Thoracic aorta (tissue), 2 donors: ENCODE data around the gene CERCAM. TPM values are rescaled to one million over a fixed set of nuclear protein-coding genes. Genes with fewer than 3 reads are reported as not detected.

ENCODE experiments used
- ATAC-seq: fragments of 150-250 bp; one replicate; pipeline ENCODE4 v1.8.0; 2017; ENCODE audit warnings: low read depth; ENCODE audit not compliant: insufficient number of reproducible peaks, low FRiP score
- DNase-seq: peaks from one replicate; pipeline ENCODE4 v3.0.0-alpha.2; 2020; ENCODE audit warnings: low spot score
- H3K27ac ChIP-seq, 2 donors: fragments of 200-600 bp; sonication (generic); 1 replicate in 1 of 2; 2 replicates in 1 of 2; pipeline ENCODE4 v1.5.1; 2016; ENCODE audit warnings: mild to moderate bottlenecking in 2 of 2, moderate library complexity in 2 of 2
- H3K27me3 ChIP-seq: fragments of 200-600 bp; sonication (generic); replicated peaks from 2 replicates; pipeline ENCODE4 v1.6.0; 2016; ENCODE audit warnings: mild to moderate bottlenecking; ENCODE audit not compliant: insufficient read depth
- H3K36me3 ChIP-seq: fragments of 200-600 bp; sonication (generic); one replicate; pipeline ENCODE4 v1.5.1; 2016
- H3K4me1 ChIP-seq, 2 donors: fragments of 200-600 bp; sonication (generic); 1 replicate in 1 of 2; 2 replicates in 1 of 2; pipeline versions ENCODE4 v1.5.1 to v1.6.0; 2016; ENCODE audit warnings: low read depth in 2 of 2, mild to moderate bottlenecking in 1 of 2; ENCODE audit not compliant: control insufficient read depth in 1 of 2
- H3K4me3 ChIP-seq: fragments of 200-600 bp; sonication (generic); 2 replicates; pipeline ENCODE4 v1.5.1; 2016; ENCODE audit warnings: mild to moderate bottlenecking
- H3K9me3 ChIP-seq: fragments of 200-600 bp; sonication (generic); 2 replicates; pipeline ENCODE4 v1.5.1; 2016
- CTCF ChIP-seq: fragments of 200-600 bp; sonication (generic); IDR thresholded peaks from one replicate; pipeline ENCODE4 v1.5.1; 2019; ENCODE audit warnings: antibody characterized with exemption
- total RNA-seq, 2 donors: library from RNA; depleted of rRNA; stranded (reverse); fragments of >200 nt; gene quantifications; one replicate each; pipeline versions ENCODE4 v1.1.0 to v1.2.3, GENCODE V29; 2016

The CERCAM gene
- 100 to 1,000 TPM in 1 of 2 donors, 10 to 100 TPM in 1; 51.8 to 120 TPM for total RNA-seq

DNA sequence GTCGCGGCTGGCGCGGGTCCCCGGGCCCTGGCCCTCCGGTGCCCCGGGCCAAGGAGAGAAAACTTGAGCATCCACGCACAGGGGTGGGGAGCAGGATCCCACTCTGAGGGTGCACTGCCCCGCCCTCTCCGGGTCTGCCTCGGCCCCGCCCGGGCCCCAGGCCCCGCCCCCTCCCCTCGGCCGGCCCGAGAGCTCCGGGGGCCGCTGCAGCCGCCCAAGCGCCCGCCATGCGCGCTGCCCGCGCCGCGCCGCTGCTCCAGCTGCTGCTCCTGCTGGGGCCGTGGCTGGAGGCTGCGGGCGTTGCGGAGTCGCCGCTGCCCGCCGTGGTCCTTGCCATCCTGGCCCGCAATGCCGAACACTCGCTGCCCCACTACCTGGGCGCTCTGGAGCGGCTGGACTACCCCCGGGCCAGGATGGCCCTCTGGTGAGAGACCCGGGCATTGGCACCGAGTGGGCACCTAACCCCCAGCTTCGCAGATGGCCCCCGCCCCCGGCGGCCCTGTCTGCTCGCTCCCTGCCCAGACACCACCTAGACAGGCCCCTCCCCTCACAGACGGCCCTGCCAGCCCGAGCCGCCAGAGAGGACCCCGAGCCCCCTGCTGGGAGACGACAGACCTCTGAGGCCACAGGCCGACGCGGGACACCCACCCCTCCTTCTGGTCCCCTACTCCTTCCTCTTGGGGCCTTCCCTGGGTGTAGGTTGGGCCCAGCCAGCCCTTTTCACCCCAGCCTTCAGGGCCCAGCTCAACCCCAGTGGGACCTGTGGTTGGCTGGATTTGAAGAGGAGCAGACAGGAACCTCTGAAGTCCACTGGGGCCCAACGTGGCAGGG lies at the start of gene CERCAM:
CERCAM (plus strand) TSS at position 207 of the 831 bp plus-strand sequence; CDS start at position 228, 21 bp downstream.
- no peak for TF ChIP-seq CTCF
- H3K27ac ChIP-seq = peak within 1 kb of the TSS; percentile 63 to 75
- H3K27me3 ChIP-seq = no peaks in the 10 kb centered on the region
- H3K4me3 ChIP-seq = peak within 1 kb of the TSS; percentile 97
- ATAC-seq = peak; percentile 63
- no peaks in the 10 kb centered on the region for H3K9me3 ChIP-seq
- no peak for DNase-seq
- peaks cover 11 to 26% of the 10 kb centered on the region in 2 donors for H3K4me1 ChIP-seq
- H3K36me3 ChIP-seq = no peaks in the 10 kb centered on the region

GRCh38 chr9:128371630-128372117 lies 49.0 kb upstream of the CERCAM start:
- Histone ChIP-seq H3K27me3 (no peaks in the 10 kb centered on the region), H3K4me1 (peaks cover 12 to 19% of the 10 kb centered on the region in 2 donors), H3K9me3 (no peaks in the 10 kb centered on the region), H3K4me3 (peak overlapping the region; percentile 82), H3K36me3 (no peaks in the 10 kb centered on the region), H3K27ac (peak overlapping the region; percentile 78 to 97)
- TF ChIP-seq CTCF = no peak
- no peak for DNase-seq
- peak; percentile 2 for ATAC-seq

DNA sequence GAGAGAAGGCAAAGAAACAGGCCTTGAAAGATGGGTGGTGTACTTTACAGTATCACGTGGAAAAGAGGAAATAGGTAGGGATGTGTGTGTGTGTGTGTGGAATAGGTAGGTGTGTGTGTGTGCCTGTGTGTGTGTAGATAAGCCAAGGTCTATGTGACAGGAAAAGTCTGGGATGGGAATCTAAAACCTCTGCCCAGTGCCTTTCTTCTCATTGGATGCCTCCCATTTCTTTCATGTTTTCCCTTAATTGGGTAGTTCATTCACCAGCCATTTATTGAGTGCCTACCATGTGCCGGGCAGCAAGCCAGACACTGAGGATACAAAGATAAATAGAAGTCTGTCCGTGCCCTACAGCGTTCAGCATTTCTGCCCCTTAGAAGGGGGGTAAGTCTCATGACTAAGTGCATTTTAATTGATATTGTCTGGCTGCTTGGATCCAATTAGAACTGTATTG lies 48.4 kb upstream of the CERCAM start:
- H3K4me3 ChIP-seq = peak overlapping the region; percentile 82
- no peak for TF ChIP-seq CTCF
- ATAC-seq (no peak), DNase-seq (no peak)
- H3K36me3 ChIP-seq = no peaks in the 10 kb centered on the region
- no peaks in the 10 kb centered on the region for H3K27me3 ChIP-seq
- peak overlapping the region; percentile 78 to 97 for H3K27ac ChIP-seq
- H3K9me3 ChIP-seq = no peaks in the 10 kb centered on the region
- H3K4me1 ChIP-seq = peaks cover 12 to 19% of the 10 kb centered on the region in 2 donors

GRCh38 chr9:128372784-128373183 lies 47.9 kb upstream of the CERCAM start:
- H3K27me3 ChIP-seq = no peaks in the 10 kb centered on the region
- peaks cover 12 to 19% of the 10 kb centered on the region in 2 donors for H3K4me1 ChIP-seq
- no peak overlapping the region for H3K4me3 ChIP-seq
- no peaks in the 10 kb centered on the region for H3K9me3 ChIP-seq
- H3K27ac ChIP-seq = no peak overlapping the region
- TF ChIP-seq CTCF = no peak
- DNase-seq (no peak), ATAC-seq (no peak)
- H3K36me3 ChIP-seq = peaks cover 1% of the 10 kb centered on the region

DNA sequence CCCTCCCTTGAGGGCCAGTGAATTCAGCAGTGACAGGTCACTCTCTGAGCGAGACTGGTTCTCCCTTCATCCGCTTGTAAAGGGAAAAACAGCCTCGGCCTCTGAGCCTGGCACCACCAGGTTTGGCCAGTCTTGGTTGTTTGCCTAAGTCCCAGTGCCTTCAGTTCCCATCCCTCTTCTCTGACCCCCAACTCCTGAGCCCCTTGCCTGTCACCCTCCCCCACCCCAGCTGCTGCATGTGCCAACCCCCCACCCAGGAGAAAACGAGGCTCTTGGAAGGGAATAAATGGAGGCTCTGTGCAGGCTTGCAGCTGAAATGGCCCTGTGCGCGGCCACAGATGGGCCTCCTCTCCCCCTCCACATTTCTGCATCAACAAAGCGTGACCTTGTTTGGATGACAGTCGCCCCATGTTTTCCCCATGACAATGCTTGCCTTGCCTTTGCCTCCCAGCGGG lies 46.4 kb upstream of the CERCAM start:
- Histone ChIP-seq H3K27me3 (no peaks in the 10 kb centered on the region), H3K4me3 (no peak overlapping the region), H3K9me3 (no peaks in the 10 kb centered on the region), H3K27ac (no peak overlapping the region), H3K36me3 (peaks cover 10% of the 10 kb centered on the region), H3K4me1 (peaks cover 12 to 19% of the 10 kb centered on the region in 2 donors)
- ATAC-seq (no peak), DNase-seq (no peak)
- TF ChIP-seq CTCF = no peak
